Liver (tissue), 9 donors: Measurements from ENCODE around the gene CELF3. TPM values are rescaled to one million over a fixed set of nuclear protein-coding genes. Genes with fewer than 3 reads are reported as not detected.

Source experiments
- DNase-seq: peaks from one replicate; pipeline ENCODE4 v3.0.0-alpha.2; 2017; ENCODE audit warnings: low spot score
- H3K27ac ChIP-seq, 2 donors: one replicate each; pipeline ENCODE4 v1.7.0; 2013; ENCODE audit warnings: inconsistent platforms in 2 of 2, low read length in 2 of 2, control low read depth in 1 of 2, low read depth in 1 of 2, mild to moderate bottlenecking in 1 of 2
- H3K27me3 ChIP-seq, 4 donors: one replicate each; pipeline versions ENCODE4 v1.6.1 to v1.7.0; 2013; ENCODE audit warnings: low read length in 3 of 4, inconsistent platforms in 1 of 4, mild to moderate bottlenecking in 1 of 4, moderate library complexity in 1 of 4; ENCODE audit not compliant: control insufficient read depth in 4 of 4, insufficient read depth in 4 of 4
- H3K36me3 ChIP-seq, 4 donors: one replicate each; pipeline versions ENCODE4 v1.6.1 to v1.7.0; 2013; ENCODE audit warnings: low read length in 3 of 4, mild to moderate bottlenecking in 3 of 4, low read depth in 1 of 4, moderate library complexity in 1 of 4; ENCODE audit not compliant: control insufficient read depth in 4 of 4, insufficient read depth in 3 of 4
- H3K4me1 ChIP-seq, 4 donors: one replicate each; pipeline versions ENCODE4 v1.6.1 to v1.7.0; 2013; ENCODE audit warnings: low read length in 3 of 4, mild to moderate bottlenecking in 3 of 4, moderate library complexity in 1 of 4; ENCODE audit not compliant: control insufficient read depth in 4 of 4, insufficient read depth in 4 of 4
- H3K4me3 ChIP-seq, 3 donors: one replicate each; pipeline versions ENCODE4 v1.6.1 to v1.7.0; 2013; ENCODE audit warnings: low read length in 3 of 3, control low read depth in 1 of 3, low read depth in 1 of 3, mild to moderate bottlenecking in 1 of 3
- H3K9ac ChIP-seq, 2 donors: one replicate each; pipeline ENCODE4 v1.7.0; 2013; ENCODE audit warnings: low read length in 2 of 2, mild to moderate bottlenecking in 2 of 2, moderate library complexity in 2 of 2, control low read depth in 1 of 2, low read depth in 1 of 2
- H3K9me3 ChIP-seq, 4 donors: one replicate each; pipeline versions ENCODE4 v1.6.1 to v1.7.0; 2013; ENCODE audit warnings: low read length in 3 of 4; ENCODE audit not compliant: control insufficient read depth in 4 of 4
- EGR1 ChIP-seq, 2 donors: IDR thresholded peaks; 2 replicates each; pipeline ENCODE4 v1.6.1; 2016 to 2018; ENCODE audit warnings: antibody characterized with exemption in 2 of 2, low read depth in 2 of 2
- FOXA1 ChIP-seq: IDR thresholded peaks from 2 replicates; pipeline ENCODE4 v1.6.1; 2016; ENCODE audit warnings: antibody characterized with exemption
- FOXA2 ChIP-seq: IDR thresholded peaks from 2 replicates; pipeline ENCODE4 v1.6.1; 2016; ENCODE audit warnings: antibody characterized with exemption
- GABPA ChIP-seq, 2 donors: IDR thresholded peaks in 1 of 2; conservative IDR thresholded peaks in 1 of 2; 2 replicates each; pipeline ENCODE4 v1.6.1; 2016; ENCODE audit warnings: antibody characterized with exemption in 2 of 2, mild to moderate bottlenecking in 1 of 2, moderate library complexity in 1 of 2
- HNF4A ChIP-seq, 2 donors: conservative IDR thresholded peaks; 2 replicates each; pipeline ENCODE4 v1.6.1; 2016; ENCODE audit warnings: antibody characterized with exemption in 2 of 2, mild to moderate bottlenecking in 2 of 2
- HNF4G ChIP-seq: IDR thresholded peaks from 2 replicates; pipeline ENCODE4 v1.6.1; 2016; ENCODE audit warnings: antibody characterized with exemption
- JUND ChIP-seq, 2 donors: IDR thresholded peaks; 2 replicates each; pipeline ENCODE4 v1.6.1; 2016; ENCODE audit warnings: antibody characterized with exemption in 2 of 2
- NR2F2 ChIP-seq: IDR thresholded peaks from 2 replicates; pipeline ENCODE4 v1.6.1; 2016; ENCODE audit warnings: antibody characterized with exemption
- RAD21 ChIP-seq, 2 donors: IDR thresholded peaks; 2 replicates each; pipeline ENCODE4 v1.6.1; 2016; ENCODE audit warnings: antibody characterized with exemption in 2 of 2, mild to moderate bottlenecking in 2 of 2
- REST ChIP-seq: IDR thresholded peaks from 2 replicates; pipeline ENCODE4 v1.6.1; 2016; ENCODE audit warnings: antibody characterized with exemption, mild to moderate bottlenecking
- SP1 ChIP-seq: IDR thresholded peaks from 2 replicates; pipeline ENCODE4 v1.6.1; 2018; ENCODE audit warnings: antibody characterized with exemption, mild to moderate bottlenecking
- TAF1 ChIP-seq: conservative IDR thresholded peaks from 2 replicates; pipeline ENCODE4 v1.6.1; 2016; ENCODE audit warnings: antibody characterized with exemption, mild to moderate bottlenecking
- WGBS: extraction: QIAGEN DNeasy Blood & Tissue Kit; methylation state at CpG from one replicate; pipeline ENCODE4 v1.1.7; 2013; 5-methylcytosine and 5-hydroxymethylcytosine counted together
- polyA plus RNA-seq, 2 donors: library from polyadenylated mRNA; stranded (reverse) in 1 of 2; unstranded in 1 of 2; fragments of 200-250 nt in 1 of 2; fragments of >200 nt in 1 of 2; fragmentation: Nextera tagmentation in 1 of 2; extraction: Ambion mirVana in 1 of 2; gene quantifications; one replicate each; pipeline versions ENCODE4 v1.2.1 to v1.2.3, GENCODE V29; 2013 to 2015
- total RNA-seq, 2 donors: library from RNA; depleted of rRNA; stranded (reverse); fragments of >200 nt; gene quantifications; one replicate each; pipeline ENCODE4 v1.2.3, GENCODE V29; 2014
- TF ChIP-seq, protein P1 (sequence below): IDR thresholded peaks from 2 replicates; pipeline ENCODE4 v1.6.1; 2016; ENCODE audit warnings: antibody characterized with exemption
- TF ChIP-seq, protein P2 (sequence below): IDR thresholded peaks from 2 replicates; pipeline ENCODE4 v1.6.1; 2016; ENCODE audit warnings: antibody characterized with exemption
- TF ChIP-seq, protein P3 (sequence below): fragments of 150-350 bp; IDR thresholded peaks from 2 replicates; pipeline ENCODE4 v1.5.1; 2017; ENCODE audit warnings: improper control_type of control experiment, low read depth, low read length; ENCODE audit not compliant: missing input control
- donor health status: healthy.
- donor health status: healthy.
- donor health status: healthy.
- donor health status: healthy.
- donor health status: healthy.

Gene CELF3
- total and polyA plus RNA-seq, 4 donors: 0.28 TPM; not detected in 3

GRCh38 chr1:151723726-151724370 is 7.2 kb upstream of the CELF3 start:
- Histone ChIP-seq H3K27me3 (no peaks in the 10 kb centered on the region), H3K4me1 (peaks cover 7 to 16% (median 14%) of the 10 kb centered on the region in 4 donors), H3K36me3 (no peaks in the 10 kb centered on the region), H3K9me3 (no peaks in the 10 kb centered on the region), H3K9ac (no peak overlapping the region), H3K4me3 (no peak overlapping the region), H3K27ac (no peak overlapping the region)
- 77% methylated on average over 3 of the region's 3 CpGs for WGBS
- no peak for DNase-seq
- TF ChIP-seq GABPA (IDR thresholded peaks at IDR 0.05 in 1 of 2, conservative IDR thresholded peaks at IDR 0.05 in 1 of 2): no peak
- no peak for TF ChIP-seq JUND (IDR thresholded peaks at IDR 0.05)
- TF ChIP-seq, protein P1, sequence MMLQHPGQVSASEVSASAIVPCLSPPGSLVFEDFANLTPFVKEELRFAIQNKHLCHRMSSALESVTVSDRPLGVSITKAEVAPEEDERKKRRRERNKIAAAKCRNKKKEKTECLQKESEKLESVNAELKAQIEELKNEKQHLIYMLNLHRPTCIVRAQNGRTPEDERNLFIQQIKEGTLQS: no peak
- no peak for TF ChIP-seq FOXA2
- no peak for TF ChIP-seq FOXA1
- no peak for TF ChIP-seq RAD21 (IDR thresholded peaks at IDR 0.05)
- no peak for TF ChIP-seq NR2F2
- TF ChIP-seq REST: no peak
- TF ChIP-seq, protein P2, sequence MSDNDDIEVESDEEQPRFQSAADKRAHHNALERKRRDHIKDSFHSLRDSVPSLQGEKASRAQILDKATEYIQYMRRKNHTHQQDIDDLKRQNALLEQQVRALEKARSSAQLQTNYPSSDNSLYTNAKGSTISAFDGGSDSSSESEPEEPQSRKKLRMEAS: no peak
- no peak for TF ChIP-seq HNF4G
- no peak for TF ChIP-seq SP1
- no peak for TF ChIP-seq HNF4A (conservative IDR thresholded peaks at IDR 0.05)
- TF ChIP-seq TAF1: no peak
- TF ChIP-seq, protein P3, sequence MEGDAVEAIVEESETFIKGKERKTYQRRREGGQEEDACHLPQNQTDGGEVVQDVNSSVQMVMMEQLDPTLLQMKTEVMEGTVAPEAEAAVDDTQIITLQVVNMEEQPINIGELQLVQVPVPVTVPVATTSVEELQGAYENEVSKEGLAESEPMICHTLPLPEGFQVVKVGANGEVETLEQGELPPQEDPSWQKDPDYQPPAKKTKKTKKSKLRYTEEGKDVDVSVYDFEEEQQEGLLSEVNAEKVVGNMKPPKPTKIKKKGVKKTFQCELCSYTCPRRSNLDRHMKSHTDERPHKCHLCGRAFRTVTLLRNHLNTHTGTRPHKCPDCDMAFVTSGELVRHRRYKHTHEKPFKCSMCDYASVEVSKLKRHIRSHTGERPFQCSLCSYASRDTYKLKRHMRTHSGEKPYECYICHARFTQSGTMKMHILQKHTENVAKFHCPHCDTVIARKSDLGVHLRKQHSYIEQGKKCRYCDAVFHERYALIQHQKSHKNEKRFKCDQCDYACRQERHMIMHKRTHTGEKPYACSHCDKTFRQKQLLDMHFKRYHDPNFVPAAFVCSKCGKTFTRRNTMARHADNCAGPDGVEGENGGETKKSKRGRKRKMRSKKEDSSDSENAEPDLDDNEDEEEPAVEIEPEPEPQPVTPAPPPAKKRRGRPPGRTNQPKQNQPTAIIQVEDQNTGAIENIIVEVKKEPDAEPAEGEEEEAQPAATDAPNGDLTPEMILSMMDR: no peak
- TF ChIP-seq EGR1 (IDR thresholded peaks at IDR 0.05; ENCODE audit: low read depth in 2 of 2): no peak

GRCh38 chr1:151721788-151722510 is 5.3 kb upstream of the CELF3 start:
- Histone ChIP-seq H3K9ac (no peak overlapping the region), H3K9me3 (no peaks in the 10 kb centered on the region), H3K4me3 (peak overlapping the region in 2 of 3 donors; percentile 50 to 65), H3K27me3 (no peaks in the 10 kb centered on the region), H3K36me3 (no peaks in the 10 kb centered on the region), H3K27ac (no peak overlapping the region), H3K4me1 (peaks cover 7 to 21% (median 15%) of the 10 kb centered on the region in 4 donors)
- 43% methylated on average over 17 of the region's 17 CpGs for WGBS
- TF ChIP-seq HNF4A (conservative IDR thresholded peaks at IDR 0.05): no peak
- no peak for DNase-seq
